GM23248 (cell line): Measurements from ENCODE around the gene ZNF282.

Source experiments
- EZH2 ChIP-seq: fragments of 200-600 bp; sonication (generic); IDR thresholded peaks from 2 replicates; pipeline ENCODE4 v1.6.1; 2018; ENCODE audit warnings: antibody characterized with exemption, mild to moderate bottlenecking; ENCODE audit not compliant: insufficient read depth, poor library complexity, severe bottlenecking
- EZH2phosphoT487 ChIP-seq: fragments of 200-600 bp; sonication (generic); IDR thresholded peaks from 2 replicates; pipeline ENCODE4 v1.6.1; 2018; ENCODE audit warnings: antibody characterized with exemption, moderate library complexity, mild to moderate bottlenecking, low read depth; ENCODE audit not compliant: insufficient read depth

- TF ChIP-seq EZH2phosphoT487: no peak
- TF ChIP-seq EZH2: no peak
Observed at GRCh38 chr7:149188213-149188612, 7.1 kb upstream of the ZNF282 start.
